ENCODE measurements around the gene POLN. TPM values are rescaled to one million over a fixed set of nuclear protein-coding genes. Genes with fewer than 3 reads are reported as not detected.
A peak's percentile ranks its signal among the peaks of the same experiment; 100 is the strongest.

POLN gene
- total RNA-seq, 2 experiments from 2014 or later = 2.1 to 2.3 TPM

GRCh38 chr4:2283199-2283711 lies 41.3 kb upstream of the POLN start:
- TF ChIP-seq, protein P1, sequence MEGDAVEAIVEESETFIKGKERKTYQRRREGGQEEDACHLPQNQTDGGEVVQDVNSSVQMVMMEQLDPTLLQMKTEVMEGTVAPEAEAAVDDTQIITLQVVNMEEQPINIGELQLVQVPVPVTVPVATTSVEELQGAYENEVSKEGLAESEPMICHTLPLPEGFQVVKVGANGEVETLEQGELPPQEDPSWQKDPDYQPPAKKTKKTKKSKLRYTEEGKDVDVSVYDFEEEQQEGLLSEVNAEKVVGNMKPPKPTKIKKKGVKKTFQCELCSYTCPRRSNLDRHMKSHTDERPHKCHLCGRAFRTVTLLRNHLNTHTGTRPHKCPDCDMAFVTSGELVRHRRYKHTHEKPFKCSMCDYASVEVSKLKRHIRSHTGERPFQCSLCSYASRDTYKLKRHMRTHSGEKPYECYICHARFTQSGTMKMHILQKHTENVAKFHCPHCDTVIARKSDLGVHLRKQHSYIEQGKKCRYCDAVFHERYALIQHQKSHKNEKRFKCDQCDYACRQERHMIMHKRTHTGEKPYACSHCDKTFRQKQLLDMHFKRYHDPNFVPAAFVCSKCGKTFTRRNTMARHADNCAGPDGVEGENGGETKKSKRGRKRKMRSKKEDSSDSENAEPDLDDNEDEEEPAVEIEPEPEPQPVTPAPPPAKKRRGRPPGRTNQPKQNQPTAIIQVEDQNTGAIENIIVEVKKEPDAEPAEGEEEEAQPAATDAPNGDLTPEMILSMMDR (IDR thresholded peaks at IDR 0.05) = no peak
- Histone ChIP-seq H3K27me3 (ENCODE audit: control insufficient read depth in 1 of 2, insufficient read depth in 2 of 2, low read length in 2 of 2) (no peaks in the 10 kb centered on the region), H3K4me1 (ENCODE audit: insufficient read depth, low read length) (peaks cover 61% of the 10 kb centered on the region), H3K4me3 (ENCODE audit: low read length) (no peak overlapping the region), H3K9me3 (ENCODE audit: control insufficient read depth in 1 of 2, insufficient read depth in 1 of 2, low read length in 2 of 2) (no peaks in the 10 kb centered on the region), H3K27ac (ENCODE audit: low read depth in 1 of 2, low read length in 2 of 2) (no peak overlapping the region), H3K36me3 (ENCODE audit: insufficient read depth, low read length) (peaks cover 4% of the 10 kb centered on the region)
- Mint-ChIP-seq H3K27me3 (no peaks in the 10 kb centered on the region), H3K9me3 (no peaks in the 10 kb centered on the region), H3K36me3 (ENCODE audit: low read depth) (no peaks in the 10 kb centered on the region), H3K4me3 (no peak overlapping the region), H3K27ac (peak overlapping the region; percentile 95), H3K4me1 (ENCODE audit: low read depth) (peaks cover 38% of the 10 kb centered on the region)
- DNase-seq = no peak
- no peak for ATAC-seq (ENCODE audit: poor library complexity)
- ChIA-PET POLR2A (interaction anchor here (1.4 to 2.5 kb wide), 4 partner anchors 8 to 186 kb away, joined by 7 to 65 read pairs (median 30); partner anchors contain the start of genes MXD4 and RNF4), CTCF (interaction anchor here (0.6 to 2.0 kb wide), 2 partner anchors 129 to 1134 kb away, joined by 3 to 21 read pairs; no protein-coding TSS in a partner anchor)
- intact Hi-C loops (cut with DNase I, micrococcal nuclease) = loop anchor here (2.0 to 5.0 kb wide), 5 partner anchors 69 to 254 kb away; partner anchors contain the start of genes CFAP99 (in 1 of the 2), FAM193A (in 1 of the 2), RNF4 (in 1 of the 2) and ZFYVE28 (in 1 of the 2)

DNA sequence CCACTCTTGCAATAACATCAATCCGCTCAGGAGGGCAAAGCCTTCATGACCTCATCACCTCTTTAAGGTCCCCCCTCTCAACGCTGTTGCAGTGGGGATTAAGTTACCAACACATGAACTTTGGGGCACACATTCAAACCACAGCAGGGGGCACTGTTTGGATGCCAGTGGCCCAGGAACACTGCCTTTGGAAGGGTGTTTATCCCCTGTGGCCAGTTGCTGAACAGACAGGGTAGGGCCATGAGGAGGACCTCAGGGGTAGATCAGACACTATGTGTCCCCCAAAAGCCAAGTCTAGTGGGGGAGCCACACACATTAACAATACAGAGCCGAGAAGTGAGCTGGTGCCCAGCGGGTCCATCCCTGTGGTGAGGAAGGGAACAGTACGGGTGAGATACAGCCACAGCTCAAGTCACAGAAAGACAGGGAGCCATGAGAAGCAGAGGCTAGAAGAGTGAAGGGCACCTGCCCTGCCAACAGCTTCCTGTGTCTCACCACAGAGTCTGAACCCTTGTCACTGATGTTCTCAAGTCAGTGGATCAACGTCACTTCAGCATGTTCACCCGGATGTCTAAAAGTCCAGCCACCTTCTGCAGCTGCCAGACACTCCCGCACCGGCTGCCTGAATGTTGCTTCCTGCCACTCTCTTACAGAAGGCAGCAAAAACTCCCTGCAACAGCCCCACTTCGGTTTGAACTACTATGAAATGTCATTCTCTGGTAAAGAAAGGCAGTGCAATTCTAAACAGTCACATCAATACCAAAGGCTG lies 39.8 kb upstream of the POLN start:
- TF ChIP-seq, protein P1 (IDR thresholded peaks at IDR 0.05) = peak; percentile 25
- H3K27me3 ChIP-seq (ENCODE audit: control insufficient read depth in 1 of 2, insufficient read depth in 2 of 2, low read length in 2 of 2) = no peaks in the 10 kb centered on the region
- peaks cover 57% of the 10 kb centered on the region for H3K4me1 ChIP-seq (ENCODE audit: insufficient read depth, low read length)
- Mint-ChIP-seq H3K36me3 (ENCODE audit: low read depth) (no peaks in the 10 kb centered on the region), H3K4me1 (ENCODE audit: low read depth) (peaks cover 38% of the 10 kb centered on the region), H3K27me3 (no peaks in the 10 kb centered on the region), H3K27ac (peak overlapping the region; percentile 95), H3K4me3 (peak overlapping the region; percentile 78), H3K9me3 (no peaks in the 10 kb centered on the region)
- POLR2A ChIA-PET = interaction anchor here (0.6 to 2.5 kb wide), 19 partner anchors 9 to 188 kb away, joined by 3 to 65 read pairs (median 4); partner anchors contain the start of genes CFAP99, HAUS3, MXD4 and POLN
- H3K9me3 ChIP-seq (ENCODE audit: control insufficient read depth in 1 of 2, insufficient read depth in 1 of 2, low read length in 2 of 2) = no peaks in the 10 kb centered on the region
- no peaks in the 10 kb centered on the region for H3K36me3 ChIP-seq (ENCODE audit: insufficient read depth, low read length)
- intact Hi-C loops (cut with DNase I, micrococcal nuclease) = loop anchor here (1.0 to 5.0 kb wide), 12 partner anchors 10 to 256 kb away; partner anchors contain the start of genes CFAP99 (in 2 of the 2), MXD4 (in 2 of the 2), ZFYVE28 (in 2 of the 2) and FAM193A (in 1 of the 2)
- DNase-seq = peak; percentile 74 to 97 (median 84)
- H3K27ac ChIP-seq (ENCODE audit: low read depth in 1 of 2, low read length in 2 of 2) = peak overlapping the region; percentile 87 to 96
- CTCF ChIA-PET = interaction anchor here (0.7 to 2.0 kb wide), 15 partner anchors 10 to 164 kb away, joined by 3 to 21 read pairs (median 5); partner anchors contain the start of genes CFAP99, HAUS3, MXD4 and POLN
- peak overlapping the region; percentile 13 for H3K4me3 ChIP-seq (ENCODE audit: low read length)
- peak; percentile 87 for ATAC-seq (ENCODE audit: poor library complexity)

- CTCF ChIA-PET = interaction anchor here (0.9 to 2.0 kb wide), 3 partner anchors 15 to 60 kb away, joined by 3 to 6 read pairs (median 3); partner anchors contain the start of genes HAUS3 and POLN
- Mint-ChIP-seq H3K4me3 (peak overlapping the region; percentile 13), H3K36me3 (ENCODE audit: low read depth) (no peaks in the 10 kb centered on the region), H3K27ac (peak overlapping the region; percentile 95), H3K9me3 (no peaks in the 10 kb centered on the region), H3K27me3 (no peaks in the 10 kb centered on the region), H3K4me1 (ENCODE audit: low read depth) (peaks cover 38% of the 10 kb centered on the region)
- Histone ChIP-seq H3K36me3 (ENCODE audit: insufficient read depth, low read length) (no peaks in the 10 kb centered on the region), H3K4me1 (ENCODE audit: insufficient read depth, low read length) (peaks cover 52% of the 10 kb centered on the region), H3K27me3 (ENCODE audit: control insufficient read depth in 1 of 2, insufficient read depth in 2 of 2, low read length in 2 of 2) (no peaks in the 10 kb centered on the region), H3K4me3 (ENCODE audit: low read length) (no peak overlapping the region), H3K9me3 (ENCODE audit: control insufficient read depth in 1 of 2, insufficient read depth in 1 of 2, low read length in 2 of 2) (no peaks in the 10 kb centered on the region), H3K27ac (ENCODE audit: low read depth in 1 of 2, low read length in 2 of 2) (peak overlapping the region; percentile 87 to 96)
- POLR2A ChIA-PET = interaction anchor here (1.3 to 2.5 kb wide), 3 partner anchors 18 to 189 kb away, joined by 4 to 65 read pairs (median 5); partner anchors contain the start of genes MXD4 and RNF4
- intact Hi-C loops (cut with DNase I, micrococcal nuclease) = loop anchor here (1.0 to 5.0 kb wide), 6 partner anchors 18 to 257 kb away; partner anchors contain the start of genes CFAP99 (in 1 of the 2), FAM193A (in 1 of the 2), MXD4 (in 1 of the 2) and ZFYVE28 (in 1 of the 2)
- TF ChIP-seq, protein P1 (IDR thresholded peaks at IDR 0.05) = no peak
- peak in 1 of 14 experiments; percentile 31 for DNase-seq
- ATAC-seq (ENCODE audit: poor library complexity) = no peak
These were observed 38.8 kb upstream of the POLN start for GRCh38 chr4:2280531-2281300.
